H7 (cell line): ENCODE data around the gene ANO1. TPM values are rescaled to one million over a fixed set of nuclear protein-coding genes. Genes with fewer than 3 reads are reported as not detected.

Experiments
- DNase-seq: peaks from one replicate; pipeline ENCODE4 v3.0.0; 2012
- H3K27me3 ChIP-seq: 2 replicates; pipeline ENCODE4 v1.6.0; 2011; ENCODE audit warnings: mild to moderate bottlenecking, low read length; ENCODE audit not compliant: control insufficient read depth, insufficient read depth
- H3K36me3 ChIP-seq: replicated peaks from 2 replicates; pipeline ENCODE4 v1.5.1; 2011; ENCODE audit warnings: low read length; ENCODE audit not compliant: control insufficient read depth, insufficient read depth
- H3K4me3 ChIP-seq: 2 replicates; pipeline ENCODE4 v1.5.1; 2011; ENCODE audit warnings: low read depth, mild to moderate bottlenecking, control low read depth, low read length, moderate library complexity; ENCODE audit not compliant: insufficient read depth
- total RNA-seq: library from RNA; depleted of rRNA; stranded (reverse); fragments of >200 nt; shearing (Covaris generic); gene quantifications from 2 replicates; pipeline ENCODE4 v1.2.3, GENCODE V29; 2014

The ANO1 gene
- total RNA-seq, 1 experiment from 2014 or later: 1.1 TPM

DNA sequence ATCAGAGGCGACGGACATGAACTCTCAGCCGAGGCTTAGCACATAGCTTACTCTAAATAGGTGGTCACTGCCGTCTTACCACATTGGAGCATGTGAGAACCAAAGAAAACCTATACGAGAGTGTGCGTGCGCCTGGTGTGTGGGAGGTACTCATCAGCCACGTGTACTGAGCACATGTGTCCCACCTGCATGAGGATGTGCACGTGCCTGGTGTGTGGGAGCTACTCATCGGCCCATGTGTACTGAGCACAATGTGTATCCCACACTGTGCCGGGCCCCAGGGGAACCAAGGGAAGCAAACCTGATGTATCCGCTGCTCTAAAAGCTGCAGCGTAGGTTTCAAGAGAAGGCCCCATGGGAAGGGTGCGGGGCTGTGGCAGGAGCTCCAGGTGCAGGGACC, 56.4 kb downstream of the ANO1 start:
- DNase-seq: no peak
- Histone ChIP-seq H3K27me3 (no peaks in the 10 kb centered on the region; the same call in 1 of the 2 replicates), H3K4me3 (no peak overlapping the region), H3K36me3 (no peaks in the 10 kb centered on the region)

DNA sequence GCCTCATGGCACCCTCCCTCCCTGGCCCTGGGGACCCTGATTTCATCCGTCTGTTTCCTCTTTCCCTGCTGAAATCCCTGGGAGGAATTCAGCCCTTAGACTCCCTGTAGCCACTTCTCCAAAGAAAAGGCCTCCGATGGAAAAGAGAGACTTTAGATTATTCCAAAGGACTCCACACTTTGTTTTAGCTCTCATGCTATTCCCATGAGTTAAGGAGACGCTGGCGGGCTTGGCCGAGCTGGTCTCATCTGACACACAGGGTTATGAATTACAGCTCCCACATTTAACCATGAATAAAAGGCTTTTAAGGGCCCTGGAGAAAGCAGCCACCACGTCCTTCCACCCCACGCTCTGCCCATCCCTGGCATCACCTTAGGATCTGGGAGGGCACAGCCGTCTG, 57.0 kb downstream of the ANO1 start:
- H3K36me3 ChIP-seq: no peaks in the 10 kb centered on the region
- DNase-seq: no peak

DNA sequence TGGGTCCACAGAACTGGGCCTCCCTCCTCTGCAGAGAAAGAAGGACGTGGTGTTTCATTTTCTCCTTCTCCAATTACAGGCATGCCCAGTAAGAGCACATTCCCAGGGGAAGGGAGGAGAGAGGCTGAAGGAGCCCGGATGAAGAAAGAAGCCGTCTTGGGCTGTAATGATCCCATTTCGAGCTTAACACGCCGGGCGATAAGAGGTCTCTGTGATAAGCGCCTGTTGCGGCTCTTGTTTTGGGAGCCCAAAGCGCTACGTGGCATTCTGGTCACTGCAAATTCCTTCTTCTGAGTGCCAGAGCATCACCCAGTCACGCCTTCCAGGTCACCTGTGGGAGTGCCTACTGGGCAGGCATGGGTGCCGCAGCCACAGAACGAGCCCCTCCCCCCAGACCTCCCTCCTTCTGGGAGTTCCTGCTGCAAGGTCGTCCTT, 57.5 kb downstream of the ANO1 start:
- no peak overlapping the region for H3K4me3 ChIP-seq
- H3K36me3 ChIP-seq: no peaks in the 10 kb centered on the region
- no peaks in the 10 kb centered on the region; the same call in 1 of the 2 replicates for H3K27me3 ChIP-seq
- DNase-seq: no peak

More for the DNA sequence above, 57.0 kb downstream of the ANO1 start:
- Histone ChIP-seq H3K27me3 (no peaks in the 10 kb centered on the region; the same call in 1 of the 2 replicates), H3K4me3 (no peak overlapping the region)

DNA sequence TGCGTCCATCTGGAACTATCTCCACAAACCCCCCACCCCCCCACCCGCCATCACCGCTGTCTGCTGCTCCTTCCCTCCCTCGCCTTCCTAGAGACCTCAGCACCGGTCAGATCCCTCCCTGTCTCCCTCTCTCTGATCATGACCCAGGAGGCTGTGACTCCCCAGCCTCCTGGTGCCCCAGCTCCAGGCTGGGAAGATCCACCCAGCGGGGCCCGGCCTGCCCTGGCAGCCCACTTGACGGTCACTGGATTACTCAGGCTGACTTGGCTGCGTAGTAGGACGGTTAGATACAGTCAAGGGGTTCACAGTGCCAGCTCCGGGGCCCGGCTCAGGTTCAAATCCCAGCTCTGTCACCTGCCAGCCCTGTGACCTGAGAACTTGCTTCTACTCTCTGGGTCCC, 59.3 kb downstream of the ANO1 start:
- Histone ChIP-seq H3K27me3 (no peaks in the 10 kb centered on the region; the same call in 1 of the 2 replicates), H3K36me3 (no peaks in the 10 kb centered on the region), H3K4me3 (no peak overlapping the region)
- no peak for DNase-seq

DNA sequence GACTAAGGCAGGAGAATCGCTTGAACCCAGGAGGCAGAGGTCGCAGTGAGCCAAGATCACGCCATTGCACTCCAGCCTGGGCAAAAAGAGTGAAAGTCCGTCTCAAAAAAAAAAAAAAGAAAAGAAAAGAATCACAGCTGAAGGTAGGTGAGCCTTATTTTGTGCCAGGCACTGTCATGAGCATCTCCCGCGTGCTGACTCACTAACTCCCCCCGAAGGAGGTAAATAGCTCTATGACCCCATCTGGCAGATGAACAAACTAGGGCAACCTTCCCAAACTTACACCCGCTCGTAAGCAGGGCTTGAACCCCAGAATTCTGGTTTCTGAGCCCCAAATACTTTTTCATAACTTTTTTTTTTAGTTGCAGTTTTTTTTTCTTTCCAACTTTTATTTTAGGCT, 60.3 kb downstream of the ANO1 start:
- Histone ChIP-seq H3K4me3 (no peak overlapping the region), H3K36me3 (no peaks in the 10 kb centered on the region), H3K27me3 (no peaks in the 10 kb centered on the region)
- DNase-seq: peak; percentile 76

DNA sequence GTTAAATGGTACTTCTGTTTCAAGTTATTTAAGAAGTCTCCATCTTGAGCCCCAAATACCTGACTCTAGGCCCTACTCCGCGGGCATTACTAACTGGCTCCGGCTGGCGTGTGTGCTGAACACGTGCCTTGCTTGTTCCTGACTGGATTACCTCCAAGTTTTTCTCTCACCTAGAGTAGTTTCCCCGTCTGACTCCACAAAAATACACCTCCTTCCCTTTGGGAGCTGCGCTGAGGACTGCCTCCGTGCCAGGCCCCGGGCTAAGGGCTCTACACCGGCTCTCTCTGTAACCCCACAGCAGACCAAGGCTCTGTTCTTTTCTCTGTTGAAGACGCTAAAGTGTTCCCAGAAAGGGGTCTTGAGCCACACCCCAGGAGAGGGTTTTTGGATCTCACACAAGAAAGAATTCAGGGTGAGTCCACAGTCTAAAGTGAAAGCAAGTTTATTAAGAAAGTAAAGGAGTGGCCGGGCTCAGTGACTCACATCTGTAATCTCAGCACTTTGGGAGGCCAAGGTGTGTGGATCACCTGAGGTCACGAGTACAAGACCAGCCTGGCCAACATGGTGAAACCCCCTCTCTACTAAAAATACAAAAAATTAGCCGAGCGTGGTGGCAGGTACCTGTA, 61.8 kb downstream of the ANO1 start:
- no peak for DNase-seq
- no peak overlapping the region for H3K4me3 ChIP-seq
- H3K36me3 ChIP-seq: no peaks in the 10 kb centered on the region
- no peaks in the 10 kb centered on the region for H3K27me3 ChIP-seq

DNA sequence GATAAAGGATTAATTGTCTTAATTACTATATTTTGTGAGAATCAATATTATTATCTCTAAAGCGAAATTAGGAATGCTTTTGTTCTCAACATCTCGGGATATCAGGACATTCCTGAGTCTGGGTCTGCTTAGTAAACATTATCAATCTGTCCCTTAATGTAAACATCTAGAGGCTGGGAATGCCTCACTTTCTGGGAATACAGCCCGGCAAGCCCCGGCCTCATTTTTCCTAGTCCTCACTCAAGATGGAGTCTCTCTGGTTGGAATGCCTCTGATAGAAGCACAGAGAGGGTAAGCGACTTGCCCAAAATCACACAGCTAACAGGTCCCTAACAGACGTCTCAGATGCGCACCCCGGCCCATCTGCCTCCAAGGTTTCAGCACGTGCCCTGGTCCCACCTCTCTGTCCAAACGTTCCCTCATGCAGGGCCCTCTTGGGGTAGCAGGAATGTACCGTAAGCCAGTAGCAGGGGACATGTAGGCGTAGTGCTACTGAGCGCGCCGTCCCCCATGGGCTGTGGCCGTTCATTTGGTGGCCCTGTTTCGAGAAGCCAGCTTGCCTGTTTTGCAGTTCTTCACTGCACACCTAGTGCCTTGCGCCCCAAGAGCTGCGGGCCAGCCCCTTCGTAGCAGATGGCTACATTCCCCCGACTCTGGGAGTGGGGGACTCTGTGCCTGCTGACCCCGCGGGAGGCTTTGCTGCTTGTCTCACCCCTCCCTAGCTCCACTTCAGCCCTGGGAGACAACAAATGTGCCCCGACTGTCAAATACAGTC, 62.8 kb downstream of the ANO1 start:
- no peaks in the 10 kb centered on the region for H3K36me3 ChIP-seq
- DNase-seq: no peak
- no peaks in the 10 kb centered on the region for H3K27me3 ChIP-seq
- no peak overlapping the region for H3K4me3 ChIP-seq

DNA sequence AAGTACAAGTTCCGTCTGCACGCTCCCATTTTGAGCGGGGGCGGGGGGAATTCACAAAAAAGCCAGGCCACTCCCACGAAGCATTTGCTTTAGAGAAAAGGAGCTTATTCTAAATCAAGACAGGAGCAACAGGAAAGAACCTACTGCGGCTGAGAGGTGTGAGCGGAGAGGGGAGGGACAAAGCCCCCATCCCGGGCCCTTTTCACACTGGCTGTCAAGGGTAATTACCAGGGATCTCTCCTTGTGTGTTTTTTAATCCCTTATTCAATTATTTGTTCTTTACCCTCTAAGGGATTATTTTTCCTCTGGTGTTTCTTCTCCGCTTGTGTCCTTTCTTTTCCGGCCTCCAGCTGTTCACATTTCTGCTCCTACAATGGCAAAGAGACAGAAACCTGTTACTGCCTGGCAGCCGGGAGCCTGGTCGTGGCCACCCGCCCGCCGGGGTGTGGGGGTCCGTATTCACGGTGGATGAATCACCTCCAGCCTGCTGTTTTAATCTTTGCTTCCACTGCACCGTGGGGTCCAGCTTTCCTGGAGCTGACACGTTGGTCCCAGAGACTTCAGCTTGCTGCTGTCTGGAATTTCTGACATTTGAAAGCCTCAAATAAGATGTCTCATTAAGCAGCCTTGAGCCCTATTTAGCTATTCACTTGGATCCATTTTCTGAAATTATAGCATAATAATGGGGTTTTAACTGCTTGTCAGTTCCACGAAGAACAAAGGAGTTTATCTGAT, 63.5 kb downstream of the ANO1 start:
- no peak overlapping the region for H3K4me3 ChIP-seq
- DNase-seq: peak; percentile 92
- H3K27me3 ChIP-seq: no peaks in the 10 kb centered on the region
- no peaks in the 10 kb centered on the region for H3K36me3 ChIP-seq

DNA sequence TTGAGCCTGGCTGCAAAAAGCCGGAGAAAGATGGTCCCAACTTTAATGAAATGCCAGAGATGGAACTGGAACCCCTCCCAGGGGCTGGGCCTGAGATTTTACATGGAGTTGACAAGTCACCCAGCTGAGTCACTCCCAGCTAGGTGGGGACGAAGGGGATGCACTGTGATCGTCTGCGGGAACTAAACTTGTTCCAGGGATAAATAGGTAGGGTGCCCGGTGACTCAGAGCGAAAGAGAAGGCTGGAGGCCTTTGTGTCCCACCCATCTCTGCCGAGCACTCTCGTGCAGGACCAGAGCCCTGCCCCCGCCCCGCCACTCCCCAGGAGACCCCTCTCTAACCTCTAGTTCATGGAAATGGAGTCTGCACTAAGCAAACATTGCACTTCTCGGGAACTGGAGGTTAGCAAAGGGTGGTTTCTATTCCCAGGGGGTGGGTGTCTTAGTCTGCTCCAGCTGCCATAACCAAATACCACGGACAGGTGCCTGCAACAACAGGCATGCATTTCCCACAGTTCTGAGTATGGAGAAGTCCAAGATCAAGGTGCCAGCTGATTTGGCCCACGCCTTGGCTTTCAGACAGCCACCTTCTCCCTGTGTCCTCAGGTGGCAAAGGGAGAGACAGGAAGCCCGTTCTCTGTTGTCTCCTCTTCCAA, 64.2 kb downstream of the ANO1 start:
- H3K27me3 ChIP-seq: no peaks in the 10 kb centered on the region
- DNase-seq: peak; percentile 83
- no peak overlapping the region for H3K4me3 ChIP-seq

DNA sequence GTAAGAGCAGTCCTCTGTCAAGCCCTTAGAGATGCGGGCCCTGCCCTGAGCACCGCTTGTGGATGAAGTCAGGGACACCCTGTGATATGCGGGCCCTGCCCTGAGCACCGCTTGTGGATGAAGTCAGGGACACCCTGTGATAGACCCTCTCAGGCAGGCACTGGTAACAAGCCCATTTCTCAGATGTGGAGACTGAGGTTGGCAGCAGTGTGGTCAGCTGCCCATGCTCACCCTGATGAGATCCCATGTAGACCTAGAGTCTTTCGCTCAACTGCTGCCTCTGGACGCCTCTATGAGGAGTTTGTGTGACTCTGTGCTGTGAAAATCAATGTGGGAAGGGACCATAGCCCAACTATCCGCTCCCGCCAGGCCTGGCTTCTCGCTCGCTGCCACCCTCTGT, 66.1 kb downstream of the ANO1 start:
- Histone ChIP-seq H3K4me3 (no peak overlapping the region), H3K36me3 (no peaks in the 10 kb centered on the region), H3K27me3 (no peaks in the 10 kb centered on the region)
- no peak for DNase-seq

More for the DNA sequence above, 64.2 kb downstream of the ANO1 start:
- no peaks in the 10 kb centered on the region for H3K36me3 ChIP-seq

DNA sequence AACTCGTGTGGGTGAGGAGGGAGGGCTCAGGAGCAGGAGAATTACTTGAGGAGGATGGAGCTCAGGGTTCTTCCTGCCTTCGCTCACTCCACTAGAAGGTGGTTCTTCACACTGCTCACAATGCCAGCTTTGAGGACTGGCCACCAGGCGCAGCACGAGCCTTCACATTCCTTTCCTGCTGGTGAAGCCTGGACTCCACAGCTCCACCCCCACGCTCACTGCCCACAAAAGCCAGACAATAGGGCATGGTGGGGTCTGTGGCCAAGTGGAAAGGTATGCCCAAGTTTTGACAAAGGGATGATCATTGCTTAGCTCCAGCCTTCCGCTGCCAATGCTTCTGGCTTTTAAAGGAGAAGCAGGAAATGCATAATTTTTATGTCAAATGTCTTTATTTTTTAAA, 67.0 kb downstream of the ANO1 start:
- H3K27me3 ChIP-seq: no peaks in the 10 kb centered on the region
- no peak for DNase-seq
- no peak overlapping the region for H3K4me3 ChIP-seq
- H3K36me3 ChIP-seq: no peaks in the 10 kb centered on the region

DNA sequence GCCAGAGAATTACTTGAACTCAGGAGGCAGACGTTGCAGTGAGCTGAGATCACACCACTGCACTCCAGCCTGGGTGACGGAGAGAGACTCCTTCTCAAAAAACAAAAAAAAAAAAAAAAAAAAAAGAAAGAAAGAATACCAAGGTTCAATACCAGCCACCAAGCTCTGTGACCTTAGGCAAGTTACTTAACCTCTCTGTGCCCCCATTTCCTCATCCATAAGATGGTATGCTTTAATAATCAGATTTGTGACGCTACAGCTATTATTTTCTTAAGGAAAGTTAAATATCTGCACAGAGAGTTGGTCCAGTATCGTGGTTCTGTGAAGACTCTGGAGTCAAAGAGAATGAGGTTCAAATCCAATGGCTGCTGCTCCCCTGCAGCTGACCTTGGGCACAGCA, 67.7 kb downstream of the ANO1 start:
- Histone ChIP-seq H3K27me3 (no peaks in the 10 kb centered on the region), H3K4me3 (no peak overlapping the region), H3K36me3 (no peaks in the 10 kb centered on the region)
- DNase-seq: no peak

DNA sequence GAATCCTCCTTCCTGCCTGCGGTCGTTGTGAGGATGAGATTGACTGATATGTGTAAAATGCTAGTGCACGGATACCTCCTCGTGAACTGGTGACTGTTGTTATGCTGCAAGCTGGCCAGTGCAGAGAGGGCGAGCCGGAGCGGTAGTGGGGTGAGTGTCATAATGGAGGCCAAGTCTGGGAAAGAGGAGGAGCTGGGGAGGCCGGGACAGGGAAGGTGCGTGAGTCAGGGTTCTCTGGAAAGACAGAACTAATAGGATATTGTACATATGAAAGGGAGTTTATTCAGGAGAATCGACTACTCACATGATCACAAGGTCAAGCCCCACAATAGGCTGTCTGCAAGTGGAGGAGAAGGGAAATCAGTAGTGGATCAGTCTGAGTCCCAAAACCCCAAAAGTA, 68.2 kb downstream of the ANO1 start:
- DNase-seq: no peak
- no peaks in the 10 kb centered on the region for H3K27me3 ChIP-seq

DNA sequence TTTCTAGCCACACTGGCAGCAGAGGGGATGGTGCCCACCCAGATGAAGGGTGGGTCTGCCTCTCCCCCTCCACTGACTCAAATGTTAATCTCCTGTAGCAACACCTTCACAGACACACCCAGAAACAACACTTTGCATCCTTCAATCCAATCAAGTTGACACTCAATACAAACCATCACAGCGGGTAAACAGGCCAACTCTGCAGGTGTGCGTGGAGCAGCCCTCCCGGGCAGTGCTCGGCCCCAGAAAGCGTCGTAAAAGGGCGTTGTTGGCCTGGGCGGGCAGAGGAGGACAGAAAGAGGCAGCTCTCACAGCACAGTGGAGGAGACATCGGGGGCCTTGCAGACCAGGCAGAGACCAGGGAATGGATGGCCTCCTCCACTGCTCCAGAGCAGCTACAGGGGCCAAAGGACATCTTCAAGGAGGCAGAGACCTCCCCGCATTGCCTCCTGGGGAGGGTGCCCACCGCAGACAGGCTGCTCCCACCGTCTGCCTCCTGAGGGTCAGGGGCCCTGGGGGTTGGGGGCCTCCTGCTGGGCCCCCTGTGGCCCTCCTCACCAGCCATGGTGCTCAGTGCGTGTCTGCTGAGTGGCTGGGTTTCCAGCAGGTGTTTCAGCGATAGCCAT, 68.9 kb downstream of the ANO1 start:
- no peak for DNase-seq
- Histone ChIP-seq H3K4me3 (no peak overlapping the region), H3K36me3 (no peaks in the 10 kb centered on the region), H3K27me3 (no peaks in the 10 kb centered on the region)

More for the DNA sequence above, 68.2 kb downstream of the ANO1 start:
- Histone ChIP-seq H3K4me3 (no peak overlapping the region), H3K36me3 (no peaks in the 10 kb centered on the region)
